Peyer's patch (tissue), 4 donors: Measurements from ENCODE around the gene CUL2.

Experiments
- POLR2A ChIP-seq, 2 donors: fragments of 450-650 bp; IDR thresholded peaks; one replicate each; pipeline ENCODE4 v1.5.1; 2017; ENCODE audit warnings: antibody characterized with exemption in 2 of 2, mild to moderate bottlenecking in 2 of 2, moderate library complexity in 2 of 2
- TF ChIP-seq, protein P1 (sequence below), 6 experiments: fragments of 450-650 bp in 4 of 6; fragments of 200-600 bp in 2 of 6; sonication (generic) in 1 of 6; IDR thresholded peaks; one replicate each; pipeline ENCODE4 v1.5.1; 2017 to 2019; ENCODE audit warnings: antibody characterized with exemption in 6 of 6, mild to moderate bottlenecking in 3 of 6, moderate library complexity in 1 of 6

DNA sequence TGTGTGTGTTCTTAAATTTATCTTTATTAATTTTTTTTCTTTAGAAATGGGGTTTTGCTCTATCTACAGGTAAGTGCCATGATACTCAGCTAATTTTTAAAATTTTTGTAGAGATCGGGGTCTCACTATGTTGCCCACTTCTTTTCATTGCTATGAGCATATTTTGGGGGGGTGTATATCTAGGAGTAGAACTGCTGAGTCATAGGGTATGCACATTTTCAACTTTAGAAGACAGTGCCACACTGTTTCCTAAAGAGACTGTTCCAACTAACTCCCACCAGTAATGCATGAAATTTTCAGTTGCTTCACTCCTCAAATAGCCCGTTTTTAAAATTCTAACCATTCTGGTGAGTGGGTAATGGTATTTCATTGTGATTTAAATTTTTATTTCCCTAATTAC lies 108.3 kb downstream of the CUL2 start:
- TF ChIP-seq, protein P1, sequence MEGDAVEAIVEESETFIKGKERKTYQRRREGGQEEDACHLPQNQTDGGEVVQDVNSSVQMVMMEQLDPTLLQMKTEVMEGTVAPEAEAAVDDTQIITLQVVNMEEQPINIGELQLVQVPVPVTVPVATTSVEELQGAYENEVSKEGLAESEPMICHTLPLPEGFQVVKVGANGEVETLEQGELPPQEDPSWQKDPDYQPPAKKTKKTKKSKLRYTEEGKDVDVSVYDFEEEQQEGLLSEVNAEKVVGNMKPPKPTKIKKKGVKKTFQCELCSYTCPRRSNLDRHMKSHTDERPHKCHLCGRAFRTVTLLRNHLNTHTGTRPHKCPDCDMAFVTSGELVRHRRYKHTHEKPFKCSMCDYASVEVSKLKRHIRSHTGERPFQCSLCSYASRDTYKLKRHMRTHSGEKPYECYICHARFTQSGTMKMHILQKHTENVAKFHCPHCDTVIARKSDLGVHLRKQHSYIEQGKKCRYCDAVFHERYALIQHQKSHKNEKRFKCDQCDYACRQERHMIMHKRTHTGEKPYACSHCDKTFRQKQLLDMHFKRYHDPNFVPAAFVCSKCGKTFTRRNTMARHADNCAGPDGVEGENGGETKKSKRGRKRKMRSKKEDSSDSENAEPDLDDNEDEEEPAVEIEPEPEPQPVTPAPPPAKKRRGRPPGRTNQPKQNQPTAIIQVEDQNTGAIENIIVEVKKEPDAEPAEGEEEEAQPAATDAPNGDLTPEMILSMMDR (IDR thresholded peaks at IDR 0.05): no peak
- TF ChIP-seq POLR2A (IDR thresholded peaks at IDR 0.05): no peak
